AG08395 (cell line): ENCODE measurements around the gene ATP2C2.
A peak's percentile ranks its signal among the peaks of the same experiment; 100 is the strongest.
"Not testable (repeated sequence)": the region's sequence is repeated elsewhere in the genome, so short reads cannot be mapped to it uniquely, and the experiment has no call there.

Source experiments
- DNase-seq: peaks from one replicate; pipeline ENCODE4 v3.0.0; 2012; ENCODE audit warnings: mixed read lengths, low spot score

The ATP2C2 gene

GRCh38 chr16:84396537-84397008 lies 28.2 kb downstream of the ATP2C2 start:
- no peak for DNase-seq

GRCh38 chr16:84397090-84397489 lies 28.8 kb downstream of the ATP2C2 start:
- DNase-seq = no peak

- DNase-seq = no peak
Measured at GRCh38 chr16:84398701-84399100, 30.4 kb downstream of the ATP2C2 start.

- DNase-seq = not testable (repeated sequence)
Measured at GRCh38 chr16:84399912-84400311, 31.6 kb downstream of the ATP2C2 start.

- DNase-seq = not testable (repeated sequence)
Measured at GRCh38 chr16:84403435-84403834, 35.1 kb downstream of the ATP2C2 start.

GRCh38 chr16:84404324-84404723 lies 36.0 kb downstream of the ATP2C2 start:
- DNase-seq = no peak

- DNase-seq = no peak
Measured at GRCh38 chr16:84404936-84405639, 36.8 kb downstream of the ATP2C2 start.

GRCh38 chr16:84406006-84406963 lies 37.9 kb downstream of the ATP2C2 start:
- no peak for DNase-seq

- no peak for DNase-seq
Measured at GRCh38 chr16:84407588-84408313, 39.4 kb downstream of the ATP2C2 start.

- no peak for DNase-seq
Measured at GRCh38 chr16:84408314-84408690, 40.0 kb downstream of the ATP2C2 start.

- no peak for DNase-seq
Measured at GRCh38 chr16:84408856-84409255, 40.5 kb downstream of the ATP2C2 start.

- no peak for DNase-seq
Measured at GRCh38 chr16:84410361-84411138, 42.2 kb downstream of the ATP2C2 start.

- no peak for DNase-seq
Measured at GRCh38 chr16:84411768-84412167, 43.4 kb downstream of the ATP2C2 start.

GRCh38 chr16:84412262-84412661 lies 43.9 kb downstream of the ATP2C2 start:
- no peak for DNase-seq

- peak; percentile 19 for DNase-seq
Measured at GRCh38 chr16:84413244-84414004, 45.1 kb downstream of the ATP2C2 start.

GRCh38 chr16:84414789-84415326 lies 46.5 kb downstream of the ATP2C2 start:
- no peak for DNase-seq

GRCh38 chr16:84416407-84417321 lies 48.3 kb downstream of the ATP2C2 start:
- no peak for DNase-seq

- DNase-seq = no peak
Measured at GRCh38 chr16:84418056-84418849, 49.9 kb downstream of the ATP2C2 start.

GRCh38 chr16:84419730-84420129 lies 51.4 kb downstream of the ATP2C2 start:
- no peak for DNase-seq
